GM12878 (cell line): ENCODE measurements around the gene POLA1.

Experiments used
- RAD21 ChIP-seq: IDR thresholded peaks from 2 replicates; pipeline ENCODE4 v1.6.1; 2011; ENCODE audit warnings: mild to moderate bottlenecking, low read depth, low read length, moderate library complexity; ENCODE audit not compliant: insufficient read depth
- TAF1 ChIP-seq: IDR thresholded peaks from 2 replicates; pipeline ENCODE4 v1.6.1; 2011; ENCODE audit warnings: mild to moderate bottlenecking, low read depth, low read length, borderline replicate concordance
- TF ChIP-seq, protein P1 (sequence below), 3 experiments: IDR thresholded peaks in 2 of 3; conservative IDR thresholded peaks in 1 of 3; 2 replicates each; pipeline ENCODE4 v1.5.1; 2011; ENCODE audit warnings: low read depth in 3 of 3, low read length in 3 of 3, mild to moderate bottlenecking in 3 of 3, control low read depth in 2 of 3, moderate library complexity in 2 of 3, inconsistent platforms in 1 of 3, mixed read lengths in 1 of 3; ENCODE audit not compliant: control insufficient read depth in 2 of 3, insufficient read depth in 1 of 3; ENCODE audit errors: extremely low read depth in 1 of 3

DNA sequence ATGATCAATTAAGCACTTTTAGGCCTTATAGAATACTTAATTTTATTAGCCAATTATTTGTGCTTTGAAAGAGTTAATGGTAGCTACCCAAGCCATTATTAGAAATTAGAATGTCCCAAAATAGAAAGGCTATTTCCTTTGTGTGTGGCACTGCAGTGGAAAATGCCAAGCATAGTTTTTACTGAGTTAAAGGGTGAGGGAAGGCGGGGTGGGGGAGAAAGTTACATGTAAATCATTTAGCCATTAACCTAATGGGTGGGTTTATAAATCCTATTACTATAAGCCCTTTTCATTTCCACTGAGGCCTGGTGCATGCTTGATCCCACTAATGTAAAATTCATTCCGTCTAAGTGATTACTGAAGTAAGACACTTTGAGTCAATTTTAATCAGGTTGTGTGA lies 105.8 kb downstream of the POLA1 start:
- TF ChIP-seq, protein P1, sequence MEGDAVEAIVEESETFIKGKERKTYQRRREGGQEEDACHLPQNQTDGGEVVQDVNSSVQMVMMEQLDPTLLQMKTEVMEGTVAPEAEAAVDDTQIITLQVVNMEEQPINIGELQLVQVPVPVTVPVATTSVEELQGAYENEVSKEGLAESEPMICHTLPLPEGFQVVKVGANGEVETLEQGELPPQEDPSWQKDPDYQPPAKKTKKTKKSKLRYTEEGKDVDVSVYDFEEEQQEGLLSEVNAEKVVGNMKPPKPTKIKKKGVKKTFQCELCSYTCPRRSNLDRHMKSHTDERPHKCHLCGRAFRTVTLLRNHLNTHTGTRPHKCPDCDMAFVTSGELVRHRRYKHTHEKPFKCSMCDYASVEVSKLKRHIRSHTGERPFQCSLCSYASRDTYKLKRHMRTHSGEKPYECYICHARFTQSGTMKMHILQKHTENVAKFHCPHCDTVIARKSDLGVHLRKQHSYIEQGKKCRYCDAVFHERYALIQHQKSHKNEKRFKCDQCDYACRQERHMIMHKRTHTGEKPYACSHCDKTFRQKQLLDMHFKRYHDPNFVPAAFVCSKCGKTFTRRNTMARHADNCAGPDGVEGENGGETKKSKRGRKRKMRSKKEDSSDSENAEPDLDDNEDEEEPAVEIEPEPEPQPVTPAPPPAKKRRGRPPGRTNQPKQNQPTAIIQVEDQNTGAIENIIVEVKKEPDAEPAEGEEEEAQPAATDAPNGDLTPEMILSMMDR (IDR thresholded peaks at IDR 0.05 in 2 of 3, conservative IDR thresholded peaks at IDR 0.05 in 1 of 3; ENCODE audit: control insufficient read depth in 2 of 3, extremely low read depth in 1 of 3, insufficient read depth in 1 of 3, low read depth in 3 of 3, low read length in 3 of 3) = no peak
- TF ChIP-seq RAD21 (no peak), TAF1 (no peak)
